Measurements from ENCODE around the gene TMEM132D.

TMEM132D gene

GRCh38 chr12:129063600-129063999, 840.2 kb downstream of the TMEM132D start:
- Histone ChIP-seq H3K36me3 (ENCODE audit: low read length) (no peaks in the 10 kb centered on the region), H3K9me3 (ENCODE audit: insufficient read depth, low read length) (no peaks in the 10 kb centered on the region), H3F3A (ENCODE audit: insufficient read depth) (no peaks in the 10 kb centered on the region), H2AFZ (ENCODE audit: low read depth, low read length, severe bottlenecking) (no peak overlapping the region), H3K79me2 (ENCODE audit: insufficient read depth, low read length) (no peaks in the 10 kb centered on the region), H3K4me2 (ENCODE audit: low read depth, low read length, poor library complexity, severe bottlenecking) (no peak overlapping the region), H3K27me3 (ENCODE audit: low read length) (no peaks in the 10 kb centered on the region), H3K9ac (ENCODE audit: low read length) (no peak overlapping the region), H4K20me1 (ENCODE audit: low read depth, low read length) (no peaks in the 10 kb centered on the region), H3K9me2 (replicated peaks; ENCODE audit: insufficient read depth, low read length) (no peaks in the 10 kb centered on the region), H3K27ac (ENCODE audit: low read depth, low read length) (no peak overlapping the region), H3K4me3 (ENCODE audit: insufficient read depth, low read length, poor library complexity, severe bottlenecking) (no peak overlapping the region)
- no peak for TF ChIP-seq CTCF (IDR thresholded peaks at IDR 0.05; ENCODE audit: insufficient read depth, low read length, poor library complexity, severe bottlenecking)
- no peak for TF ChIP-seq EZH2phosphoT487 (conservative IDR thresholded peaks at IDR 0.05; ENCODE audit: low read length)

GRCh38 chr12:129053232-129053631, 850.6 kb downstream of the TMEM132D start:
- Histone ChIP-seq H3F3A (ENCODE audit: insufficient read depth) (no peaks in the 10 kb centered on the region), H3K4me3 (ENCODE audit: insufficient read depth, low read length, poor library complexity, severe bottlenecking) (no peak overlapping the region), H4K20me1 (ENCODE audit: low read depth, low read length) (no peaks in the 10 kb centered on the region), H3K9me3 (ENCODE audit: insufficient read depth, low read length) (no peaks in the 10 kb centered on the region), H3K27ac (ENCODE audit: low read depth, low read length) (no peak overlapping the region), H3K79me2 (ENCODE audit: insufficient read depth, low read length) (no peaks in the 10 kb centered on the region), H3K4me2 (ENCODE audit: low read depth, low read length, poor library complexity, severe bottlenecking) (no peak overlapping the region), H3K36me3 (ENCODE audit: low read length) (no peaks in the 10 kb centered on the region), H3K9ac (ENCODE audit: low read length) (no peak overlapping the region), H3K9me2 (replicated peaks; ENCODE audit: insufficient read depth, low read length) (no peaks in the 10 kb centered on the region), H2AFZ (ENCODE audit: low read depth, low read length, severe bottlenecking) (no peak overlapping the region), H3K27me3 (ENCODE audit: low read length) (0 out of 2 replicates have a peak, but pooled peaks cover 2% of the 10 kb centered on the region)
- no peak for TF ChIP-seq CTCF (IDR thresholded peaks at IDR 0.05; ENCODE audit: insufficient read depth, low read length, poor library complexity, severe bottlenecking)
- TF ChIP-seq EZH2phosphoT487 (conservative IDR thresholded peaks at IDR 0.05; ENCODE audit: low read length), result no peak

DNA sequence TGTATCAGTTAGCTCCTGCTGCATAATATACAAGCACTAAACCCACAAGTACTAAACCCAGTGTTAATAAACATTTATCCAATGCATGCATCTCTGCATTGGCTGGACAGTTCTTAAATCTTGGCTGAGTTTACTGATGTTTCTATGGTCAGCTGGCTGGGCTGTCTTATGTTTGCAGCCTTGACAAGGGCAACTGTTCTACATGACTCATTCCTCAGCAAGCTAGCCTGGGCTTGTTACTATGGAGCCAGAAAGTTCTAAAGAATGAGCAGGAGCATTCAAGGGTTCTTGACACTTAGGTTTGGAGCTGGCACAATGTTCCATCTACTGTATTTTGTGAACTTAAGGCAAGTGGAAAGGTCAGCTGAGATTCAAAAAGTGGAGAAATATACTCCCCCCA, 851.5 kb downstream of the TMEM132D start:
- Histone ChIP-seq H3K27ac (ENCODE audit: low read depth, low read length) (no peak overlapping the region), H3K9ac (ENCODE audit: low read length) (no peak overlapping the region), H3K36me3 (ENCODE audit: low read length) (no peaks in the 10 kb centered on the region), H4K20me1 (ENCODE audit: low read depth, low read length) (no peaks in the 10 kb centered on the region), H3F3A (ENCODE audit: insufficient read depth) (no peaks in the 10 kb centered on the region), H3K79me2 (ENCODE audit: insufficient read depth, low read length) (no peaks in the 10 kb centered on the region), H3K27me3 (ENCODE audit: low read length) (0 out of 2 replicates have a peak, but pooled peaks cover 2% of the 10 kb centered on the region), H3K9me3 (ENCODE audit: insufficient read depth, low read length) (no peaks in the 10 kb centered on the region), H2AFZ (ENCODE audit: low read depth, low read length, severe bottlenecking) (no peak overlapping the region), H3K4me3 (ENCODE audit: insufficient read depth, low read length, poor library complexity, severe bottlenecking) (no peak overlapping the region), H3K9me2 (replicated peaks; ENCODE audit: insufficient read depth, low read length) (no peaks in the 10 kb centered on the region), H3K4me2 (ENCODE audit: low read depth, low read length, poor library complexity, severe bottlenecking) (no peak overlapping the region)
- no peak for TF ChIP-seq CTCF (IDR thresholded peaks at IDR 0.05; ENCODE audit: insufficient read depth, low read length, poor library complexity, severe bottlenecking)
- TF ChIP-seq EZH2phosphoT487 (conservative IDR thresholded peaks at IDR 0.05; ENCODE audit: low read length), result no peak

All from SU-DHL-6 (cell line).